HG03432 (cell line): ENCODE results near the gene RGS13.
"Not testable (repeated sequence)": the region's sequence is repeated elsewhere in the genome, so short reads cannot be mapped to it uniquely, and the experiment has no call there.

Experiments used
- ATAC-seq: cut with Tn5 transposase; IDR thresholded peaks from one replicate; pipeline ENCODE4 v1.9.1; 2021; ENCODE audit warnings: mild to moderate bottlenecking, moderate library complexity; ENCODE audit not compliant: unreplicated experiment

The RGS13 gene

DNA sequence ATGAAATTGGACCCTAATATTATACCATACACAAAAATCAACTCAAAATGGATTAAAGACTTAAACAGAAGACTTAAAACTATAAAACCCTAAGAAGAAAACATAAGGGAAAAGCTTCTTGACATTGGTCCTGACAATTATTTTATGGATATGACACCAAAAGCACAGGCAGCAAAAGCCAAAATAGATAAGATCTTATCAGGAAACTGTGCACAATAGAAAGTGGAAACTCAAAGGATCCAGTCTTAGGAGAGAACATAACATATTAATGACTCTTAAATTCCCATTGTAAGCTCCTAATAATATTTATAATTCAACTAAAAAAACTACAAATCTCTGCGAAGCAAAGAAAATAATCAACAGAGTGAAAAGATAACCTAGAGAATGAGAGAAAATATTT is 39.8 kb downstream of the RGS13 start:
- ATAC-seq: no peak

DNA sequence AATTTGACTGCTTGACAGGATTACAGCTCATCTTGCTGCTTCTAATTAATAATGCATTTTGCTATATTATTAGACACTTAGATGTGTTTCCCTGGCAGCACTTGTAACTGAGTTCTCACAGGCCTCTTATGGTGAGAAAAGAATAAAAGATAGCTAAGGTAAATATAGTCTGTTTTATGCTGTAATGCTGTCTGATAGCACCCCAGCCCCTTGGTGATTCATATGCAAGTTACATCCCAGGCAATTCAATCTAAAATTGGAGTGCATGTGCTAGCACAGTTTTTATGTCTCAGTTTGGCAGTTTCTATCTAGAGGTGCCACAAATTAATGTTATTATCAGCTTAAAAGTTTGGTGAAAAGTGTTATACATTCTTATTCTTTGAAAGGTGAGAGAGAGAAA is 42.2 kb downstream of the RGS13 start:
- no peak for ATAC-seq

DNA sequence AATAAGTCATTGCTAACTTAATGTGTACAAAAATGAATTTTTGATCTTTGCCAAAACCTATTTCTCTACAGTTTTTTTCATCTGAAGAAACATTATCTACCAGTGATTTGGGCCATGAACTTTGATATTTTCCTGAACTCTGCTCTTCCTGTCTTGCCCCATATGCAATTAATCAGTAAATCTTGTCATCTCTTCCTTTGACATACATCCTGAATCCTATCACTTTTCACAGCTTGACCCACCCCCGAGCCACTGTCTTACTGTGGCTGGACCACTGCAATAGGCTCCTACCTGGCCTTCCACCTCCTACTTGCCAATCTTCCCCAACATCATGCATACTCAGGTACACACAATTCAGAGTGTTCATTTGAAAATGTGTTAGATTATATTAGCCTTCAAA is 46.4 kb downstream of the RGS13 start:
- ATAC-seq: no peak

DNA sequence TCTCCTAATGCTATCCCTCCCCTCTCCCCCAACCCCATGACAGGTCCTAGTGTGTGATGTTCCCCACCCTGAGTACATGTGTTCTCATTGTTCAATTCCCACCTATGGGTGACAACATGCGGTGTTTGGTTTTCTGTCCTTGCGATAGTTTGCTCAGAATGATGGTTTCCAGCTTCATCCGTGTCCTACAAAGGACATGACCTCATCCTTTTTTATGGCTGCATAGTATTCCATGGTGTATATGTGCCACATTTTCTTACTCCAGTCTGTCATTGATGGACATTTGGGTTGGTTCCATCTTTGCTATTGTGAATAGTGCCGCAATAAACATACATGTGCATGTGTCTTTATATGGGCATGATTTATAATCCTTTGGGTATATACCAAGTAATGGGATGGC is 47.1 kb downstream of the RGS13 start:
- not testable (repeated sequence) for ATAC-seq

DNA sequence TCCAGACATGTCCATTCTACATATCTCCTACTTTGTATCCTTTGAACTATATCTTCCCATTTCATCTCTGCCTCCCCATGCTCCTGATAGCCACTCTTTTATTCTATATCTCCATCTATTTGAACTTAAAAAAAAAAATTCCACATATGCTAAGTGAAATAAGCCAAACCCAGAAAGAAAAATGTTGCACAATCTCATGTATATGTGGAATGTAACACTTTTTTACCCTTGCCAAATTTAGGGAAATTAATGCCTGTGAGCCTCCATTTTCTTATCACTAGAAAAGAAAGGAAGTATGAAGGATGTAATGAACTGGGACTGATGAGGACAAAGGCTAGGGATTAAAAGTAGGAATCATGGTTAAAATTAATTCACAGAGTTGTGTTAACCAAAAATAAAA is 53.5 kb downstream of the RGS13 start:
- no peak for ATAC-seq

DNA sequence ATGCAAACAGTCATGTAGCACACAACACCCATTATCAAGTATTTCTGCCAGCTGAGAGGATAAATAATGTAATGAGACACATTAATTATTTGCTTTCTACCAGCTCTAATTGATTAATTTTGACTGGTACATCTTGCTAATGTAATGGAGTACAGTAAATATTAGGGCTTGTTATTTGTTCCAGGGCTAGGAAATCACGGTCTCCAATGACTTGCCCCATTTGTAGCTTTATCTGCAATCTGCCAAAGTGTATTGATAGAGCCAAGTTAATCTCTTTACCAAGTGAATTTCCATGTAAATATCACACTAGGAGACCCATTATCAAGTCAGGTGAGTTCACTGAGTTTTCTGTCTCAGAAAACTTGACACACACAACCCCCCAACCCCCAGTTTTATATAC is 55.1 kb downstream of the RGS13 start:
- ATAC-seq: no peak

DNA sequence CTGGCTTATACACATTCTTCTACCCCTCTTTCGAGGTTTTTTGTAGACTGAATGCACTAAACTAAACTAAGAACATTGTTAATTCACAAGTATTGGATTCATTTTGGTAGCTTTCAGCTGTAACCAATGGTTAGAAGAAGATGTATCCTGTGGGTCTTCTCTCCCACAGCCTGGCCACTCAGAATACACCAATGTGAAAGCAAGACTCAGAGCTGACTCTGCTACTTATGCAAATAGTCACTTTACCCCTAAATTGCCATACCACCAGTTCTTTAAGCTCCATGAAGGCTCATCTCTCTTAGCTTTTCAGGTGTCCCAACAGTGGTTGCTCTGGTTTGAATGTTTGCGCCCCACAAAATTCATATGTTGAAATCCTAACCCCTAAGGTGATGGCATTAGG is 60.1 kb downstream of the RGS13 start:
- no peak for ATAC-seq

DNA sequence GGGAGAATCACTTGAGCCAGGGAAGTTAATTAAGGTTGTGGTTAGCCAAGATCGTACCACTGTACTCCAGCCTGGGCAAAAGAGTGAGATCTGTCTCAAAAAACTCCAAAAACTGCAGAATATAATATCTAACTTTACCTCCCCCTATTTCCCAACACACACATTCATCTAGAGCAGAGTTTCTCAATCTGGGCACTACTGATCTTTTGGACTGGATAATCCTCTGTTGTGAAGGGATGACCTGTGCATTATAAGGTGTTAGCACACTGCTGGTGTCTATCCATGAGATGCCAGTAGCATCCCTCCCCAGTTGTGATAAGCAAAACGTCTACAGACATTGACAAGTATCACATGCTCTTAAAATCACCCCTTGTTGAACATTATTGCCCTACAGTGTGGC is 61.8 kb downstream of the RGS13 start:
- ATAC-seq: no peak

DNA sequence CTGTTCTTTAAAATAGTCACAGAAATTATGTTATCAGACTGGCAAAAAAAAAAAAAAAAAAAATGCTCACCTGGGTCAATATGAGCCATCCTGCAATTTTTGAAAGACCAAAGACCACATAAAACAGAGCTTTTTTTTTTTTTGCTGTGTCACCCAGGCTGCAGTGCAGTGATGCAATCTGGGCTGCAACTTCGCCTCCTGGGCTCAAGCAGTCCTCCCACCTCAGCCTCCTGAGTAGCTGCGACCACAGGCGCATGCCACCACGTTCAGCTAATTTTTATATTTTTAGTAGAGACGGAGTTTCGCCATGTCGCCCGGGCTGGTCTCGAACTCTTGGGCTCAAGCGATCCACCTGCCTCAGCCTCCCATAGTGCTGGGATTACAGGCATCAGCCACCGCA is 62.8 kb downstream of the RGS13 start:
- no peak for ATAC-seq

DNA sequence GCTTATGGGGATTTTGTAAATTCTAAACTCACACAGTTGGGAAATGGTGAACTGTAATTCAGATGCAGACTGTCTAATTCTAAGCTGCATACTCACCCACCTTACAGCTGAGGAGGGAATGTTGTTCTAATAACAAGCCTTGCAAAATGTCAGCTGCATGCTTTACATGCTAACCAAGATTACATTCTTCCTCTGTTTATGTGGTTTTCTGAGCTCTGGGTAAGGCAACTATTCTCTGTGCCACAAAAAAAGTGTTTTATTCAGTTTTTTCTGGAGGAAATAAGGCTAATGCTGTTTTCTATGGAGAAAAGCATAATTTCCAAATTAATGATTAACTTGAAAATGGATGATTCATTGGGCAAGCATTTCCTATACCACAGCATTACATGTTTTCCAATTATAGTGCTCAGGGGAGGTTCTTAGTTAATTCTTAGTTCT is 64.9 kb downstream of the RGS13 start:
- no peak for ATAC-seq

DNA sequence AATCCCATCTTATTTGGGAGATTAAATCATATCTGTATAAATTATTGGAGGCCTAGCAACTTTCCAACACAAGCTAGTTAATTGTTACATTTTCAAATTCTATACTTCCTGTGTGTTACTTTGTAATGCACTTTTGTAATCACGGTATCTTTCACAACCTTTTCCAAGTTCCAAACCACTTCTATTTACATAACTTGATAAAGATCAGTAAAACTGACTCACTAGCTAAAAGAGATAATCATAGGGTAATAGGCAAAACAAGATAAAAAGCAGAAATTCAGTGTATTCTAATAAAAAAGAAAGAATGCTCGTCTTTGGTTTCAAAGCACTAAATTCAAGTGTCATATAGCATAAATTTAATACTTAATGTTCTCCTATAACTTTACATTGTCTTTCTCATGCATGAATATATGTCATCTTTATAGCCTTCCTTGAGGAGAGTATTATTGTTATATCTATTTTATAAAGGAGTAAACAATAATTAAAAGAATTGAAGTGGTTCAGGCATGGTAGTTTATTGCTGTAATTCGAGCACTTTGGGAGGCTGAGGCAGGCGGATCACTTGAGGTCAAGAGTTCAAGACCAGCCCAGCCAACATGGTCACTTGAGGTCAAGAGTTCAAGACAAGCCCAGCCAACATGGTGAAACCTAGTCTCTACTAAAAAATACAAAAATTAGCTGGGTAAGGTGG is 66.4 kb downstream of the RGS13 start:
- no peak for ATAC-seq

DNA sequence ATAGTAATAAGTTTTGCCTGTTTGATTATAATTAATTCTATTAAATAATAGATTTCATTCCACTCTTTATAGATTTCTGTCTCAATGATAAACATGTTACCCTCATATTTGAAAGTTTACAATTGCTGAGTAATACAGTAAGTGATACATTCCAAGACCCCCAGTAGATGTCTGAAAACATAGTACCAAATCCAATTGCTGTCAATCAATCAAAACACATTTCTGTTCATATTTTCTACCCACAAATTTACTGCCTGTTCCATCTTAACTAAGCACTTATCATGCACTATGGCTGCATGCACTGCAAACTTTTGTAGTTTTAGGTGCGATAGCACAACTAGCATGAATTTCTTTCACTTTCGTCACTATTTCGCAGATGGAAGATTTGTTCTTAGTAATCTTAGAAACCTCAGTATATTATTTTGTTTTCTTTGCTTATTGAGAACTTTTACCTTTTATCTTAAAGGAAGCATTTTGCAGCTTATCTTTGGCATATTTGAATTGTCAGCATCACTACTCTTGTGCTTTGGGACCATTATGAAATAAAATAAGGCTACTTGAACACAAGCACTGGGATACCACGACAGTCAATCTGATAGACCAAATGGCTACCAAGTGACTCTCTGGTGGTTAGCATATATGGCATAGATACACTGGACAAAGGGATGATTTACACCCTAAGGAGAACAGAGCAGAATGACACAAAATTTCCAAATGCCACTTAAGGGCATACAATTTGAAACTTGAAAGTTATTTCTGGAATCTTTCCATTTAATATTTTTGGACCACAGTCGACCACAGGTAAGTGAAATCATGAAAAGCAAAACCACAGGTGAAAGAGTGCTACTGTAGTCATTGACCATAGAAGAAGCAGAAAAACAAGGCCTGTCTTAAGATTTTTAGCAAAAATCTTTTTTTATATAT is 67.6 kb downstream of the RGS13 start:
- peak; percentile 83 for ATAC-seq

DNA sequence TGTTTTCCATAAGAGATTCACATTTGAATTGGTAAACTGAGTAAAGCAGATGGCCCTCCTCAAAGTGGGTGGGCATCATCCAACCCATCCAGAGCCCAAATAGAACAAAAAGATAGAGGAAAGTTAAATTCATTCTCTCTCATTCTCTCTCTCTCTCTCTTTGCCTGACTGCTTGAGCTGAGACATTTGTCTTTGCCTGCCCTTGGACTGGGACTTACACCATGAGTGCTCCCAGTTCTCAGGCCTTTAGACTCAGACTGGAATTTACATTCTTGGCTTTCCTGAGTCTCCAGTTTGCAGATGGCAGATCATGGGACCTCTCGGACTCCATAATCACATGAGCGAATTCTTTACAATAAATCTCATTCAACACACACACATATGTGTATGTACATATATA is 69.6 kb downstream of the RGS13 start:
- ATAC-seq: no peak

DNA sequence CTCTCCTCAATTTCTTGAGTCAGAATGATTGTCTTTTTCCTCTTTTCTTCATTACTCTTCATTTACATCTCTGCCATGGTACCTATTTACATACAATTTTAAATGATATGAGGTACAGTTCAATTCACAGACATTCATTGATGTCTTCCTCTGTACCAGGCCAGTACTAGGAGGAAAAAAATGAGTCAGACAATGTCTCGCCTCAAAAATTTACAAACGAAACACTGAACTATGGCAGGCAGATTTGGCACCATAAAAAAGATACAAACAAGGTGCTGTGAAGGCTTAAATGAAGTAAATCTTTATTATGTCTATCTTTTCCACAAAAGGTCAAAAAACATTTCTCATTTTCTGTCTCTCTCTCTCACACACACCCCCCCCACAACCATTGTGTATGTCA is 71.0 kb downstream of the RGS13 start:
- ATAC-seq: no peak

DNA sequence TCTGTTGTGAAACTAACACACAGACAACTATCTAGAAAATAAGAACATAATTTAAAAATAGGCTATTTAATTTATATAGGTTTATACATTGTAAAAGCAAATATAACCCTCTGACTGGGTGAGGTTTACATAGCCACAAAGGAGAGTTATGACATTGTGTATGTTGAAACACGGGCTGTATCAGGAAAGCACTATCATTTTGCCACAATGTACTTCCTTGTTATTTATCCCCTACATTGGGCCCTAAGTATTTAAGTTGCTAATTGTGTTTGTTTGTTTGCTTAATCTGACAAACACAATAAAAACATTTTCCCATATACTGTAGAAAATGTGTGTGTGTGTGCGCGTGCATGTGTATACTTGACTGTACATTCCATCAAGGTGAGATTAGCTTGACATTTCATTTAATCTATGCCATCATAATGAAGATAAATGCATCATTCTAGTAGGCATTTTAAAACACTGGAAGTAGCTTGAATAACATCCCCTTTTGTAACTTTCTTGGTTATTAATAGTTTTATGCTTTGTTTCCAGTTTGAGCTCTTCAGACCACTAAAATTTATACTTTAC is 72.1 kb downstream of the RGS13 start:
- no peak for ATAC-seq

DNA sequence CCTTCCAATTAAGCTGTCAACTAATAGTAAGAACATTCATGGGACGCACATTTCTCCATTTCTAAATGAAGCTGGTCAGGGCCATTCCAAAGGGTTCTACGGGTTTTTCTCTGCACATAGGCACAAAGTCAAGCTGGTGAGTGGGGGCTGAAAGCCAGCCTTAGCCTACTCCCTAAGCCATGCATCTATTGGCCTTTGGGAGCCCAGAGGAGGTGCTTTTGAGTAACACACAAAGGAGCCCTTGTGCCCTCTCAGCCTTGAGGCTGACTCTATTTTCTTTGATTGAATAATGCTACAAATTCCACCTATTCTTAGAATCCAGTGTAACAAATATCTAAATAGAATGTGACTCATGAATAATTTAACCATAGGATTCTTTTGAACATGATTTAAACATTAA is 73.6 kb downstream of the RGS13 start:
- ATAC-seq: no peak
